Ascending aorta (tissue), 2 donors: ENCODE data around the gene RNF17. TPM values are rescaled to one million over a fixed set of nuclear protein-coding genes. Genes with fewer than 3 reads are reported as not detected.
"Not testable (repeated sequence)": the region's sequence is repeated elsewhere in the genome, so short reads cannot be mapped to it uniquely, and the experiment has no call there.

Source experiments
- DNase-seq, 2 donors: peaks; one replicate each; pipeline ENCODE4 v3.0.0-alpha.2; 2019; ENCODE audit warnings: low spot score in 2 of 2
- H3K27ac ChIP-seq, 2 donors: fragments of 200-600 bp; sonication (generic); one replicate each; pipeline ENCODE4 v1.5.1; 2016 to 2017; ENCODE audit warnings: mild to moderate bottlenecking in 1 of 2
- H3K27me3 ChIP-seq: fragments of 200-600 bp; sonication (generic); one replicate; pipeline ENCODE4 v1.5.1; 2017
- H3K36me3 ChIP-seq, 2 donors: fragments of 200-600 bp; sonication (generic); one replicate each; pipeline ENCODE4 v1.5.1; 2016
- H3K4me1 ChIP-seq, 2 donors: fragments of 200-600 bp; sonication (generic); one replicate each; pipeline ENCODE4 v1.5.1; 2016 to 2017; ENCODE audit warnings: mild to moderate bottlenecking in 1 of 2
- H3K4me3 ChIP-seq, 2 donors: fragments of 200-600 bp; sonication (generic); one replicate each; pipeline ENCODE4 v1.5.1; 2016 to 2017; ENCODE audit warnings: mild to moderate bottlenecking in 1 of 2
- H3K9me3 ChIP-seq, 2 donors: fragments of 200-600 bp; sonication (generic); one replicate each; pipeline ENCODE4 v1.5.1; 2016
- intact Hi-C: fragments of 100-400 bp; cut with DNase I; formaldehyde crosslinking; loops from one replicate; pipeline ENCODE4 v1.15.1; 2023
- total RNA-seq: library from RNA; depleted of rRNA; stranded (reverse); fragments of >200 nt; gene quantifications from one replicate; pipeline ENCODE4 v1.1.0, GENCODE V29; 2016
- TF ChIP-seq, protein P1 (sequence below), 3 experiments: fragments of 200-600 bp in 2 of 3; fragments of 450-650 bp in 1 of 3; sonication (generic) in 2 of 3; IDR thresholded peaks; one replicate each; pipeline ENCODE4 v1.5.1; 2016 to 2019; ENCODE audit warnings: antibody characterized with exemption in 3 of 3, mild to moderate bottlenecking in 1 of 3, moderate library complexity in 1 of 3

RNF17 gene
- total RNA-seq, 1 donor from 2014 or later: not detected

DNA sequence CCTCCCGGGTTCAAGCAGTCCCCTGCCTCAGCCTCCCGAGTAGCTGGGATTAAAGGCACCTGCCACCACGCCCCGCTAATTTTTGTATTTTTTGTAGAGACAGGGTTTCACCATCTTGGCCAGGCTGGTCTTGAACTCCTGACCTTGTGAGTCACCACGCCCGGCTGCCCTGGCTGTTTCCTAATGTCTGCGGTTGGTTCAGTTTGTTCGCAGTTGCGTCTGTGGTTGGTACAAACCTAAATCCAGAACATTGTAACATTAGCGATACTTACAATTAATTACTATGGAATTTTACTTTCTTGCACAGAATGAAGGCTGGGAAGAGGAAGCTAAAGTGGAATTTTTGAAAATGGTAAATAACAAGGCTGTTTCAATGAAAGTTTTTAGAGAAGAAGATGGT is 38.1 kb downstream of the RNF17 start:
- no peaks in the 10 kb centered on the region for H3K4me1 ChIP-seq
- intact Hi-C loops: no loop called here

DNA sequence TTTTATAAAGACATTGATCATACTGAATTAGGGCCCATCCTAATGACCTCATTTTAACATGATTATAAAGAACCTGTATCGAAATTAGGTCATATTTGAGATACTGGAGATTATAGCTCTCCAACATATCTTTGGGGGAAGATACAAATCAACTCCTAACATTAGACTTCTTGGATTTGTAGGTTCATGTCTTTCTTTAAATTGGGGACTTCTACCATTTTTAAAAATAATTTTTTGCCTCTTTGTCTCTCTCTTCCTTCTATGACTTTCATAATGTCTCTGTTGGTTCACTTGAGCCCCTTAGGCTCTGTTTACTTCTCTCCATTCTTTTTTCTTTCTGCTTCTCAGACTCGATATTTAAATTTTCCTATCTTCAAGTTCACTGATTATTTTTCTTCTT is 57.2 kb downstream of the RNF17 start:
- no peak for DNase-seq
- TF ChIP-seq, protein P1, sequence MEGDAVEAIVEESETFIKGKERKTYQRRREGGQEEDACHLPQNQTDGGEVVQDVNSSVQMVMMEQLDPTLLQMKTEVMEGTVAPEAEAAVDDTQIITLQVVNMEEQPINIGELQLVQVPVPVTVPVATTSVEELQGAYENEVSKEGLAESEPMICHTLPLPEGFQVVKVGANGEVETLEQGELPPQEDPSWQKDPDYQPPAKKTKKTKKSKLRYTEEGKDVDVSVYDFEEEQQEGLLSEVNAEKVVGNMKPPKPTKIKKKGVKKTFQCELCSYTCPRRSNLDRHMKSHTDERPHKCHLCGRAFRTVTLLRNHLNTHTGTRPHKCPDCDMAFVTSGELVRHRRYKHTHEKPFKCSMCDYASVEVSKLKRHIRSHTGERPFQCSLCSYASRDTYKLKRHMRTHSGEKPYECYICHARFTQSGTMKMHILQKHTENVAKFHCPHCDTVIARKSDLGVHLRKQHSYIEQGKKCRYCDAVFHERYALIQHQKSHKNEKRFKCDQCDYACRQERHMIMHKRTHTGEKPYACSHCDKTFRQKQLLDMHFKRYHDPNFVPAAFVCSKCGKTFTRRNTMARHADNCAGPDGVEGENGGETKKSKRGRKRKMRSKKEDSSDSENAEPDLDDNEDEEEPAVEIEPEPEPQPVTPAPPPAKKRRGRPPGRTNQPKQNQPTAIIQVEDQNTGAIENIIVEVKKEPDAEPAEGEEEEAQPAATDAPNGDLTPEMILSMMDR (IDR thresholded peaks at IDR 0.05): no peak
- Histone ChIP-seq H3K36me3 (no peaks in the 10 kb centered on the region), H3K27ac (no peak overlapping the region), H3K9me3 (no peaks in the 10 kb centered on the region), H3K27me3 (no peaks in the 10 kb centered on the region), H3K4me3 (no peak overlapping the region), H3K4me1 (no peaks in the 10 kb centered on the region)
- intact Hi-C loops: no loop called here

More for the DNA sequence above, 38.1 kb downstream of the RNF17 start:
- H3K27me3 ChIP-seq: no peaks in the 10 kb centered on the region
- H3K9me3 ChIP-seq: no peaks in the 10 kb centered on the region
- TF ChIP-seq, protein P1 (IDR thresholded peaks at IDR 0.05): no peak
- H3K27ac ChIP-seq: no peak overlapping the region
- no peaks in the 10 kb centered on the region for H3K36me3 ChIP-seq
- no peak overlapping the region for H3K4me3 ChIP-seq
- no peak for DNase-seq

DNA sequence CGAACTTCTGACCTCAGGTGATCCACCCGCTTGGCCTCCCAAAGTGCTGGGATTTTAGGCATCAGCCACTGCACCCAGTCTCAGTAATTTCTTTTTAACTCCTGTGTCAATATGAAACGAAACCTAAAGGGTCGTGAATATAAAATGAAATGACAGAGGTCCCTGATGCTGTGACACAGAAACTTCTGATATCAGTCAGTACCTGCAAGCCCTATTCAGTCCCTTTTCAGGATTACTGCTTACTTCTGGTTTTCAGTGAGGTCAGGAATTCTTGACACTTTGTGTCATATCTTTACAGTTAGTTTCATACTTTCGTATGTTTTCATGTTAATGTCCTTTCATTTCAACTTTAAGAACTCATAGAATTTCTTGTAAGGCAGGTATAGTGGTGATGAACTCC is 58.7 kb downstream of the RNF17 start:
- H3K4me3 ChIP-seq: no peak overlapping the region
- H3K27me3 ChIP-seq: no peaks in the 10 kb centered on the region
- H3K27ac ChIP-seq: no peak overlapping the region
- no peak for DNase-seq
- no peaks in the 10 kb centered on the region for H3K9me3 ChIP-seq
- TF ChIP-seq, protein P1 (IDR thresholded peaks at IDR 0.05): no peak
- H3K4me1 ChIP-seq: no peaks in the 10 kb centered on the region
- intact Hi-C loops: no loop called here
- no peaks in the 10 kb centered on the region for H3K36me3 ChIP-seq

DNA sequence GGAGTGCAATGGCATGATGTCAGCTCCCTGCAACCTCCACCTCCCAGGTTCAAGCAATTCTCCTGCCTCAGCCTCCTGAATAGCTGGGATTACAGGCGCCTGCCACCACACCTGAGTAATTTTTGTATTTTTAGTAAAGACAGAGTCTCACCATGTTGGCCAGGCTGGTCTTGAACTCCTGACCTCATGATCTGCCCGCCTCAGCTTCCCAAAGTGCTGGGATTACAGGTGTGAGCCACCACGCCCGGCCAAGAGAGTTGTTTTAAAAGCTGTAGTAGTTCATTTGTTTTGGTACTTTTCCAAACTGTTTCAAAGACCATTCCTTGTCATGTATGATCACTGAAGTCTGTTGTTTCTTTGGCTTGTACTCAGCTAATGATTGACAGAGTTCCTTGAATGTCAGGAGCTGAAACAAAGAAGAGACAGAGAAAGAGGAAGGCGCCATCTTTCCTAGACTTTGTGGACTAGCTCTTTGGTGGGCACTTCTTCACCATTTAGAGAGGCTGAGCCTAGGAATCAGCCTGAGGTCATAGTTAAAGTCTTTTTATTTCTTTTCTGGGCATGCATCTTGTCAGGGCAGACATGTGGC is 59.2 kb downstream of the RNF17 start:
- DNase-seq, H3K9me3 ChIP-seq, H3K27ac ChIP-seq, H3K4me1 ChIP-seq, H3K4me3 ChIP-seq, H3K27me3 ChIP-seq, intact Hi-C loops, H3K36me3 ChIP-seq: not testable (repeated sequence)

DNA sequence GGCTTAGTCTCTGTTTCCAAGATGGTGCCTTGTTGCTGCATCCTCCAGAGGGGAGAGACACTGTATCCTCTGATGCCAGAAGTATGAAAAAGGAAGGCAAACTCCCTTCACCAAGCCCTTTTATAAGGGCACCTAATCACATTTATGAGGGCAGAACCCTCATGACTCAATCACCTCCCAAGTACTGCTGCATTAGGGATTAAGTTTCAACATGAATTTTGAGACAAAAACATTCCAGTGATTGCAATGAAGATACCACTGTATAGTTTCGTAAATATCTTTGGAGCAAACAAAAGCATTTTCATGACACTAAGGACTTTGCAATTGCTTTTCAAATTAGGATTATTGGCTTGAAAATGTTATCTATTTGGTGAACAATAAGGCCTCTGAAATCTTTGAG is 63.8 kb downstream of the RNF17 start:
- H3K36me3 ChIP-seq: no peaks in the 10 kb centered on the region
- no peaks in the 10 kb centered on the region for H3K27me3 ChIP-seq
- intact Hi-C loops: no loop called here
- no peaks in the 10 kb centered on the region for H3K9me3 ChIP-seq
- H3K27ac ChIP-seq: no peak overlapping the region
- DNase-seq: no peak
- no peaks in the 10 kb centered on the region for H3K4me1 ChIP-seq
- TF ChIP-seq, protein P1 (IDR thresholded peaks at IDR 0.05): no peak
- H3K4me3 ChIP-seq: no peak overlapping the region

DNA sequence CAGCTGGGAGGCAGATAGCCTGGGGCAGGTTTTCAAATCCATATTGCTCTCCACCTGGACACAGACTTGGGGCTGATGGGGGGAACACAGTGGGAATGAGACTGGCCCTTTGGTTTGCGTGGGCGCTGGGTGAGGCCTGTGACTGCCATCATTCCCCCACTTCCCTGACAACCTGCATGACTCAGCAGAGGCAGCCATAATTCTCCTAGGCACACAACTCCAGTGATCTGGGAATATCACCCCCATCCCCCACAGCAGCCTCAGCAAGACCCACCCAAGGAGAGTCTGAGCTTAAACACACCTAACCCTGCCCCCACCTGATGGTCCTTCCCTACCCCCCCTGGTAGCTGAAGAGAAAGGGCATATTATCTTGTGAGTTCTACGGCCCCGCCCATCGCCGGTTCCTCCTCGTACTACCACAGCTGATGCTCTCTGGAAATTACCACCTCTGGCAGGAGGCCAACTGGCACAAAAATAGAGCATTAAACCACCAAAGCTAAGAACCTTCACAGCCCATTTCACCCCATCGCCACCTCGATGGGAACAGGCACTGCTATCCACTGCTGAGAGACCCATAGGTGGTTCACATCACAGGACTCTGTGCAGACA is 71.0 kb downstream of the RNF17 start:
- H3K9me3 ChIP-seq: no peaks in the 10 kb centered on the region
- intact Hi-C loops: no loop called here
- H3K27me3 ChIP-seq: no peaks in the 10 kb centered on the region
- H3K4me1 ChIP-seq: no peaks in the 10 kb centered on the region
- TF ChIP-seq, protein P1 (IDR thresholded peaks at IDR 0.05): no peak
- H3K4me3 ChIP-seq: no peak overlapping the region
- no peak overlapping the region for H3K27ac ChIP-seq
- H3K36me3 ChIP-seq: no peaks in the 10 kb centered on the region
- no peak for DNase-seq

DNA sequence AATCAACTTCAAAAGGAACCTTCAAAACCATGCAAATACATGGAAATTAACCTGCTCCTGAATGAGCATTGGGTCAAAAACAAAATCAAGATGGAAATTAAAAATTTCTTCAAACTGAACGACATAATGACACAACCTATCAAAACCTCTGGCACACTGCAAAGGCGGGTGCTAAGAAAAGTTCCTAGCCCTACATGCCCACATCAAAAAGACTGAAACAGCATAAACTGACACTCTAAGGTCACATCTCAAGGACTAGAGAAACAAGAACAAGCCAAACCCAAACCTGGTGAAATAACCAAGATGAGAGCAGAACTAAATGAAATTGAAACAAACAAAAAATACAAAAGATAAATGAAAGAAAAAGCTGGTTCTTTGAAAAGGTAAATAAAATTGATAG is 73.6 kb downstream of the RNF17 start:
- H3K4me1 ChIP-seq, H3K27me3 ChIP-seq, H3K9me3 ChIP-seq, H3K36me3 ChIP-seq, H3K4me3 ChIP-seq, intact Hi-C loops, H3K27ac ChIP-seq, DNase-seq: not testable (repeated sequence)
